Measurements from ENCODE around the gene RNF130.

- TF ChIP-seq CTCF (conservative IDR thresholded peaks at IDR 0.05 in 1 of 2, IDR thresholded peaks at IDR 0.05 in 1 of 2; ENCODE audit: extremely low read depth in 1 of 2, insufficient read depth in 1 of 2, low read depth in 1 of 2, low read length in 2 of 2) (no peak), EZH2 (IDR thresholded peaks at IDR 0.05; ENCODE audit: borderline replicate concordance, low read length) (no peak)
These were observed 21.7 kb upstream of the RNF130 start for GRCh38 chr5:180093241-180093640.

All from mammary epithelial cell (primary cell).